SW480 (cell line): ENCODE measurements around the gene STAC.
"Not testable (repeated sequence)": the region's sequence is repeated elsewhere in the genome, so short reads cannot be mapped to it uniquely, and the experiment has no call there.

ENCODE experiments used
- DNase-seq: peaks from one replicate; pipeline ENCODE4 v3.0.0-alpha.2; 2016; ENCODE audit warnings: low spot score

The STAC gene

DNA sequence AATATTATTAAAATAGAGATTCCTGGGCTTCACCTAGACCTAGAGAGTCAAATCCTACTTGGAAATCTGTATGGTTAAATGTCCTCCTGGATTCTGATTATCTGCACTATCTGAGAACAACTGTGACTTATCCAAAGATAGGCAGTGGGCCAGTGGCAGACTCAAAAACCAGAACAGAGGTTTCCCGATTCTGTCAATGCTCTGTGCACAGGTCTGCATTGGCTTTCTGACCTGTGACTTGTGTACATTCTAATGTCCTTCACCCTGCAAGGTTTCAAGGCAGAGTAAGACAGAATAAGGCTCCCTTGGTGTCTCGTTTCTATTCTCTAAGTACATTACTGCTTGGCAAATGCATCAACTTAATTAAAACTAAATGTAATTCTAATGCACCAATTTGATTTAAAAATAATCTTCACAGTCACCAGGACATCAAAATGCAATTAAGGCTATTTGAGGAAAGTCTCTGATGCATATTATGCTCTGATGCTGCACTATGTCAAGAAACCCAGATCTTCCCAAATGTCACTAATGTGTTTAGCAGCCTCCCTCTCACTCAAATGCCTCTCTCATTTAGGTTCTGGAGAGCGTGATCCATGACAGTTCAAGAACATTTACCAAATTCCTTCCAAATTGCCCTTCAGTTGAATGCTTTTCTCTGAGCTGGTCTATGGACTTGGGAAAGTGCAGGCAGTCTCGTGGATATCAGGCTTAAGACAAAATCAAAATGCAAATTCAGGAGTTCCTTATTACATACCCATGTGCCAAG, 140.1 kb downstream of the STAC start:
- DNase-seq, result no peak

DNA sequence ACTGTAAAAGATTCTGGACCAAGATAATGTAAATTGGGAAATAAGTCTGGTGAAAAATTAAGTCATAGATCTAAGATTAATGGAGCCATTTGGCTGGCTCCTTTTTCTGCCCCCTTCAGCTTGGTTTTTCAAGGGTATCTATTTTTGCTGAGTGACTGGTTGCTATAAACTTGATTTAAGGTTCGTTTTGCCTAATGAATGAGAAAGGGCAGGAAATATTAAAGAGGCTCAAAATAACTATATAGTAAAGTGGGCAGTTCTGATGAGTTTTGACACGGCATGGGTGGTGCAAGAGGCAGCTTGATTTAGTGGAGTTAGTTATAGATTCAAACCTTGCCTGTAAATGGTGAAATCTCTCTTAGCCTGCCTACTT, 140.7 kb downstream of the STAC start:
- no peak for DNase-seq

DNA sequence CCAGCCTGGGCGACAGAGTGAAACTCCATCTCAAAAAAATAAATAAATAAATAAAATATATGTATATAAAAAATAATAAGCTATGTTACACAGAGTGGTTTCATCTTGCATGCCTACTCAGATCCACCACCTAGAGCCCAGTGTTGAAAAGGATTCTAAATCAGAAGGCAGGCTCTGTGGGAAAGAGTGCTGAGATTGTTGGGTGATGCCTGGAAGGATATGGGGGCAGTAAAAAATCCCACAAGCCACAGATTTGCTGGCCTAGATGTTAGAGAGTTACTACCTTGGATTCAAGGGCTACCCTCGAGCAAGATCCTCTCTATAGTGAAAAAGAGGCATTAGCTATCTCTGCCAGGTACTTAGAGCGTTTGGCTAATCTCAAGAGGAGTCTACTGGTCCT, 144.3 kb downstream of the STAC start:
- no peak for DNase-seq

DNA sequence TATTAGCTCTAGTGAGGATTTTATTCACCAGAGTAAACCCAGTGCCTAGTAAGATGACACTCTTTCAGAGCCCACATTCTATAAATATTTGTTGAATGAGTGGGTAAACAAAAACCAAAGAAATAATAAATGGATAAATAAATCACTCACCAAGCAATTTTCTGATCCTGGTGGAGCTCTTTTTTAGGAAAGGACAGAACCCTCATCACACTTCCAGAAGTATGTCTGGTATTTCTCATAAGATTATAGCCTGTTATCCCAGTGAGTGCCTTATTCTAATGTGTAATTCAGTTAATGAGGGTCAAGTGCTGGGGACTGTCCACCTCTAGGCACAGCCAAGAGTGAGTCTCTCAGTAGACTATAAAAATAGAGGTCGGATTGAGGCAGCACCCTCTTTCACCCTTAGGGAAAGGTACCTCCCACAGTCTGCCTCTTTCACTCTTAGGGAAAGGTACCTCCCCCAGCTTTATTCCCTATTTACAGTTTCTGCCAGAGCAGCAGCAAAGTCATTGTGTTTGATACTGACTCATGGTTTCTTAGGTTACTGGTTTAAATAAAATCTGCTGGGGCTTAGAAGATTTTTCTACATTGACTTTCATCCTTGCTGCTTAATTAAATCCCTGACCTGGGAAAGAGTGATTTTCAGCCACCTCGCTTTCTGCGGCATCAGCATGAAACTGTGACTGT, 145.0 kb downstream of the STAC start:
- DNase-seq, result no peak

DNA sequence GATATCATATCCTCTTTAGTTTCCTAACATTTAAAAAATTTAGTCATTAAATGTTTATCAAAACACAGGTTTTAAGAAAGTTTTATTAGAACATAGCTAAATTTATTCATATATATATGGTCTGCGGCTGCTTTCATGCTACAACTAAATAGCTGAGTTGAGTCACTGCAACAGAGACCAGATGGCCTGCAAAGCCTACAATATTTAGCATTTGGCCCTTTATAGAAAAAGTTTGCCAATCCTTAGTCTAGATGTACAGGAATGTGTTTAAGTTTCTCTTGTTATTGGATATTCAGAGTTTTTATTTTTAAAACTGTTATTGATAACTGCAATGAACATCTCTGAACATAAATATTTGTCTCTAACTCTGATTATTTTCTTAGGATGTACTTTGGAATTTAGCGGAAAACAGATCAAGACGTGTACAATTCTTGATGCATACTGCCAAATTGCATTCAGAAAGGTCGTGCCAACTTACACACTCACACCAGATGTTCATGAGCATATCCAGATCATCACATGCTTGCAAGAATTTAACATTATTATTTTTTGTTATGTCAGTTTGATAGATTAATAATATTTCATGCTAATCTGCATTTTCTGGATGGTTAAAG, 157.9 kb downstream of the STAC start:
- DNase-seq, result no peak

DNA sequence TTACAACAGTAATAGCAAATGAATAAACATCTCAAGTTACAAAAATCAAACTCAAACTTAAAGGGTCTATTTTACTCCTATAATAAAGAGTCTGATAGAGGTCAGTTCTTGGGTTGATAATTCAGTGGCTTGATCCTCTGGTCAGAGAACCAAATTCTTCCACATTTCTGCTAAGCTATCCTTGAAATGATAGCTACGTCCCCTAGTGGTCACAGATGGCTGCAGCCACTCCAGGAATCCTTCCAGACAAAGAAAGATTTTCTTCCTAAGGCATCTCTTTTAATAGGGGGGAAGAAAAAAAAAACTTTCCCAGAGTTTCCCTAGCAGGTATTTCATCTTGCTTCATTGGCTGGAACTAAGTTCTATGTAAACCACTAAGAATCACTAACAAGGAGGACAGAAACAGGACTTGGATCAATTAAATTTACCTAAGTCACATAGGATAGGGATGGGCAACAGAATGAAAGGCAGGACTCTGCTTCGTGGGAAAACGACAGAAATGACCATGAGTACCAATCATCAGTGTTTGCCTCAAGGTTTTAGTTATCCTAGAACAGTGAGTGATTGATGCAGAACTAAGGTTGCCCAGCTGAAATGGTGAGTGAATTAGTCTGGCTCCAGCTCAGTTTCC, 160.7 kb downstream of the STAC start:
- peak; percentile 10 for DNase-seq

DNA sequence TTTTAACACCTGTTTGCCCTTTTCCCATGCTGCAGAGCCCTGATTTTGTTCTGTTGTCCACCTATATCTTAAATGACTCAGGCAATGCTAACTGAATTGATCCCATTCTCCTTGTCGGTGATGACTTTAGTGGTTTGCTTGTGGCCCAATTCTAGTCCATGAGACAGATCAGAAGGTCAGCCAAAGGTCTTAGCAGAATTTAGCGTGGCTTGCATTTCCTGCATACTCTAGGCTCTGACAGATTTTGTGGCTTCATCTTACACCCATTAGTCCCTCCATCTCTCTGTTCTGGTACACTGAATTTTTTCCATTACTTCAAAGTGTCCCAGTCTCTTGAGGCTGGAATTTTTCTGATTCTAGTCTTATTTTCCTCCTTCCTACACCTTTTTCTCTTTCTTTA, 161.9 kb downstream of the STAC start:
- DNase-seq, result no peak

DNA sequence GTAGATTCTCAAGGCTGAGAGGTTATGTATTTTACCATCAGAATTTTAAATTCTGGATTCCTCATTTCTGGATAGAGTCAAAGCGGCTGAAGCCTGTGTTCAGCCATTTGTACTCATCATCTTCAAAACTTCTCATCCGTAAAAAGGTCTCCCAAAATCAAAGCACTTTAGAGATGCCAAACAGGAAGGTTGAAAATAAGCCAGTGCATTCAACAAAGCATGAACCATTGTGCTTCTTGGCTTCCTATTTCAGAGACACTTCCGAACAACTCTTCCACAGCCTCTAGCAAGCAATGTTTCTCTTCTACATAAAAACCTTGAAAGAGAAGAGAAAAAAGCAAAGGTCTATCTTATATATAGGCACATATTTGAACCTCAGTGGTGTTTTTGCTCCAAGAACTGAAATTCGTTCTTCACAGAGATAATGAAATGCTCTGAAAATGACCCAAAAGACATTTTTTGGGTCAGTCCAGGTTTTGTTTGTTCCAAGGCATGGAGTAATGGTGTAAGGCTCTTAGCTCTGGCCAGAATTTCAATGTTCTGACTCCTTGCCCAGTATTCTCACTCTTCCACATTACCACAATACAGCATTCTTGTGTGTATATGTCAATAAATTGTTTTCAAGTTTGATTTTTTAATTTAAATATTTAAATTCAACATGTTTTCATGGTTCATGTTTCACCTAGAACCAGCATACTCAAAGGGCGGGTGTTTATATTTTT, 163.1 kb downstream of the STAC start:
- no peak for DNase-seq

DNA sequence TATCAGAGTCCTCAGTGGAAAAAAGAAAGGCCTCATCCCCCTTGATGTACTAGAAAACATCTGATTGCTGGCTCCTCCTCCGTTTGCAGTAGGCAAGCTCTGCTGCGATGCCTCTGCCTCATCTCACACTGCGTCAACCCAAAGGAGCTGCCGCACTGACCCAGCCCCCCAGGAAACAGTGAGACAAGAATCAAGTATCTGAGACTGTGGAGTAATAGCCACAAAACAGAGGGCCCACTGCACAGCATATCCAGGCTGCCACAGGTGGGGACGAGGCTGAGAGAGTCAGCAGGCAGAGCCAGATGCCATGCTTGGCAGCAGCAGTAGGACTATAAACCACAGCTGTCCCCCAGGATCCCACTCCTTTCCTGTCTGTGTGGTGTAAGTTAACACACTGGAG, 165.9 kb downstream of the STAC start:
- no peak for DNase-seq

DNA sequence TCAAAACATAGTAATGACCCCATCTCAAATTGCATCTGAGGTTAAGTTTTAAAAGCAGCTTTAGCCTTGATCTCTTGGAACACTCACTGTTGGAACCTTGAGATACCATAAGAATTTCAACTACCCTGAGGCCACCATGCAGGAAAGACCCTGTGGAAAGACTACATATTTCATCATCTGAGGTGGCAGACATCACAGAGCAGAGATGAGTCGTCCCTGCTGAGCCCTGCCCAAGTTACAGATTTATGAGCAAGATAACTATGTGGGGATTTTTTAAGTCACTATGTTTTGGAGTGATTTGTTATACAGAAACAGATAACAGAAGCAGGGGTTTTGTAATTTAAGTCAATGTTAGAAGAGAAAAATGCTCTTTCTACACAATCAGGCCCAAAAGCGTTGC, 168.4 kb downstream of the STAC start:
- DNase-seq, result no peak

DNA sequence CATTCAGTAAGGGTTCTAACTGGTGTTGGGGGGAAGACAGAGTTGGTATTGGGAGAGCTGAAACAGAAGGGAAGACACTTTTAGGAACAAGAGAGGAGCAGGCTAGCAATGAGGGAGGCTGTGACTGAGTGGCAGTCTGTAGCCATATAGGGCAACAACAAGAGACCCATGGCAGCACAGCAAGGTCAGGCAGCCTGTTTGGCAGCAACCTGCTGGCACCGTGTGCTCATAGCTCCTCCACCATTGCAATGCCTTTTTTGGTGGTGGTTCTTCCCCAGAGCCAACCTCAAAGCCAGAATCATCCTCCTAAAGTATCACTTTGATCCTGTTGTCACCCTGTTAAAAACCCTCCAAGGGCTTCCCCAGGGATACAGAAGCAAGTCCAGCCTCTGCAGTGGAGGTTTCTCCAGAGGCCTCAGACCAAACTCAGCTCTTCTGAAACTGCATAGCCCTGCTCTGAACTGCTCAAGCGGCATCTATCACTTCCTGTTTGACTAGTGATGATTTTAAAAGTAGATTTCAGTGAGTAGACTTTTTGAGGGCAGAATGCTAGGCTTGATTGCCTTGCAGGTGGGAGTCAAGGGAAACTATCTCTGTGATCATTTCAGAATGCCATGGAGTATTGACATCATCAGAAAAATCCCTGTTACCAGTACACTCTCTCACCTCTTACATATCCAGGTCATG, 176.9 kb downstream of the STAC start:
- DNase-seq, result no peak

DNA sequence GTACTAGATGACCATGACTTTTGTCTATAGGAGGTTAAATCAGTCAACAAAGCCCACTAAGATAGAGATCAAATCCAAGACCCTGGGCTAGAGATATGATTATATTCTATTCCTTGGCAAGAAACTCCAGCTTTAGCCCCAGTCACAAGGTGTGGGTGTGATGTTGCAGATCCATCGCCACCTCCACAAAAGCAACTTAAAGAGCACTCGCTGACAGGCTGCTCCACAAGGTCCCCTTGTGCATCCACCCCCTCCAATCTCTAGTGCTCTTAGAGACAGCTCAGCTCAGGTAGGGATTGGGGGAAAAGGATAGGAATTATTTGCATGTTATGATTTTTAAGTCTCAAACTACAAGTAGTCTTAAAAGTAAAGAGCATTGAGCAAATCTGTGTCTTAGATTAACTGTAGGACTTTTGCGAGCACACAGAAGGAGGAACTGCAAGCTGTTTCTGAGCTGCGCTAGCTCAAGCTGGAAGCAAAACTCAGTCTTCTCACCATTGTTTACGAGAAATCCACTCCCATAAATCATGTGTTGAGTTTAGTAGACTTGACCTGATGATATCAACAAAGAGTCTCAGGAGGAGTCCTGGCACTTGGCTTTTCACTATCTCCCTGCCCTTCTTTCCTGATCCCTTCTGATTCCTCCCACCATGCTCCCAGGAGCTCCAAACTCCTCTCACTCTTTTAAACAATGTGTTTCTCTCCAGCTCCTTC, 177.6 kb downstream of the STAC start:
- DNase-seq, result no peak

DNA sequence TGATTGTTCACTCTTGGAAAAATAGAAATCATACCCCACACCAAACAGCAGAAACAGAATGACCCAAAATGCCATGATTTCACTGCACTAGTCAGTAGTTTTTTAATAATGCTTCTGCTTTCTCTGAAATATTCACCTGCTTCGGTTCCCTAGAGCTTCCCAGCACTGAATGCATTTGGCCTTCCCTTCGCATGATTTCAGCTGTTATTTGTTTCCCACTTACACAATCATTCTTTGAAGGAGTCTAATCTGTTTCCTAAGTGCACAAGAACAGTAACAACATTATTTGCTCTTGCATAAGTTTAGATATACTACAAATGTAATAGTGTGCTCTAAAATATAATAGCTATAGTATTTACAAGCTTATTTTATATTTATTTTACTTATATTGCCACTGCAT, 178.7 kb downstream of the STAC start:
- DNase-seq, result no peak

DNA sequence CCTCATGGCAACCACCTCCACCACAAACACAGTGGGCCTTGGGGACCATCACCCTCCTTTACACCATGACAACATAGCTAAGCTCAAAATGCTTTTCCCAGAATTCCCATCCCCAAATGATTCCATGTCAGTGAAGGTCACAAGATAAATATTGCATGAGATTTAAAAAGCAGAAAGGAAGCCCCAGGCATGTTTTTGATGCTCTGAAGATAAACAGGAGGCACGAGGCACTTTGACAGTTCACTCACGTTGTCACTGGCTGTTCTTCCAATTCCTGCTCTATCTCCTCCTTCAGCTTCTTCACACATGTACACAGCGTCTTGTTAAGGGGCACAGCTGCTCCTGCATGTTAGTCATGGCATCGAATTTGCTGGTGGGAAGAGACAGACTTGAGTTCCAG, 180.4 kb downstream of the STAC start:
- DNase-seq, result no peak

DNA sequence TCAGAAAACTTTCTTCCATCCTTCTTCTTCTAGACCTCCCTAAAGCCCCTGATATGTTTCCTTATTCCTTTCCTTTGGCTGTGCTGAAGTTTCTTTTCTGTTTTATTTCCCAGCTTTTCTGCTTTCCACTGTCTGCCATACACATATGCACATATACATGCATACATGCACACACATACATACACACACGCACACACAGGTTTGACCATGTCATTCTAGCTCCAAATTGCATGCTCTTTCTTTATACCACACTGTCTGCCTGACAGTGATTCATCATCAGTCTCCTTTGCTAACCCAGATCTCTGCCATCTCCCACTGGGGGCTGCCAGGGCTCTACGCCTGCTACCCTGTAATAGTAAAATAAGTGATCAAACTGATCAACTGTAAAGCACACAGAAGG, 181.3 kb downstream of the STAC start:
- no peak for DNase-seq

DNA sequence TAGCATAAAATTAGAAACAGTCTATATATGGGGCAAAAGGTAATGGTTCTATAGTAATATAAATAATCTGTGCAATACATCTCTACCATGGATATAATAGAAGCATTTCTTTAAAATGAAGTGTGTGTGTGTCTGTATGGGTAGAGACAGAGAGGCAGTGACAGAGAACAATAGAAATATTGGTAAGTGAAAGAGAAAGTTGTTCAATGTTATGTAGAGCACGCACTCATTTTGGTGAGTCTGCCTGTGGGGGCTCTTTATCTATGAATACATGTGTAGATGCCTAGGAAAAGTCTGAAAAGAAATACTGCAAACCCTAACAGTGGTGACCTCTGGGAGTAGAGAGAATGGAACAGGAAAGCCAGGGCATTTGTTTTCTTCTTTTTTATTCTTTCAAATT, 182.6 kb downstream of the STAC start:
- no peak for DNase-seq

DNA sequence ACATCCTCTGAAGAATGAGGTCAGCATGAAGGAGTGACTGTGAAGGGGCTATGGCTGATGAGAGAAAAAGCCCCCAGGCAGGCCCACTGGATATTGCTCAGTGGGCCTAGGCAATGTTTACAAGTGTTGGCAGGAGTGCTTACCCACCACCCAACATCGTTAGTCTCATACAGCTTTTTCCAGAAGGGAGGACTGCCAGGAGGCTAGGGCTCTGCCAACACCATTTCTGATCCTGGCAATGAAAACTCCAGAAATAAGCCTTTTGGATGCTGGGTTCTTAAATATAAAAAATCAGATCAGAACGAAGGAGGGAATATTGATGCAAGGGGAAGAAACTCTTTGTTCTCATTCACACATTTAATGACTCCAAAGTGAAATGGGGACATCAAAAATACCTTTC, 194.9 kb downstream of the STAC start:
- no peak for DNase-seq

DNA sequence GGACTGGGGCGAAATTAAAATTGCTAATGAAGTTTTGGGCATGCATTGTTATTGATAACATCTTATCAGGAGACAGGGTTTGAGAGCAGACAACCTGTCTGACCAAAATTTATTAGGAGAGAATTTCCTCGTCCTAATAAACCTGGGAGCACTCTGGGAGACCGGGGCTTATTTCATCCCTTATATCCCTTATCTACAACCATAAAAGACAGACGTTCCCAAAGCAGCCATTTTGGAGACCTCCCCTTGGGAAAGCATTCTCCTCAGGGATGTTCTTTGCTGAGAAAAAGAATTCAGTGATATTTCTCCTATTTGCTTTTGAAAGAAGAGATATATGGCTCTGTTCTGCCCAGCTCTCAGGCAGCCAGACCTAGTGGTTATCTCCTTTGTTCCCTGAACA, 198.1 kb downstream of the STAC start:
- DNase-seq, result not testable (repeated sequence)

DNA sequence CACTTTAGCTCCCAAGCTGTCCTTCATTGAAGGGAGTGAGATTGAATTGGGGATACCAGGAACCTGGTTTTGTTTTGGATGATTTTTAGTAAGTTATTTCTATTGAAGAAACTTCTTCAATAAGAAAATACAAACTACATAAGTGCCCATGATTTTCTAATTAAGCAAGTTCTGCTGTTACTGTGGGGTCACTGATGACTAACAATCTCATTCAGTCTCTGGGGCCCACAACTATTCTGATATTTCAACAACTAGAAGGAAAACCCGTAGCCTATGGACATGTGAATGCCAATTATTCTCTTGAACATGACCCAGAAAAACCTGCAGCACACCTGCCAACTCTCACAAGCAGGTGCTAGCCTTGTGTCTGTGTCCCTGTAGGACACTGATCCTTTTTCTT, 199.4 kb downstream of the STAC start:
- no peak for DNase-seq

DNA sequence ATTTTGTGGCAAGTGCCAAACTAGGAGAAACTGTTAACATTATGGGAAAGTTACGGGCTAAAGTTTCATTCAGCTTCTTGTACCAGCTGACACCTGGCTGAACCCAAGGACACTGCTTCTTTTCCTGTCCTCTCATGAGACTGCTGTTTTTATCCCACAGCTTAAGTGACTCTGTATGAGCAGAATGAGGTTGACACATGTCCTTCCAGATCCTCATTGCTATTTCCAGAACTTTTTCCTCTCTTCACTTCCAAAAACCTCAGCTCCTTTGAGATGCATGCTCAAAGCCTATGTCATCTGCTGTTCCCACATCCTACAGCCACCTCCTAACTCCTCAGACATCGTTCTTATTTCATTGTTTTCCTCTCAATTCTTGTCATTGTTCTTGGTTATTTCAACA, 200.4 kb downstream of the STAC start:
- no peak for DNase-seq

DNA sequence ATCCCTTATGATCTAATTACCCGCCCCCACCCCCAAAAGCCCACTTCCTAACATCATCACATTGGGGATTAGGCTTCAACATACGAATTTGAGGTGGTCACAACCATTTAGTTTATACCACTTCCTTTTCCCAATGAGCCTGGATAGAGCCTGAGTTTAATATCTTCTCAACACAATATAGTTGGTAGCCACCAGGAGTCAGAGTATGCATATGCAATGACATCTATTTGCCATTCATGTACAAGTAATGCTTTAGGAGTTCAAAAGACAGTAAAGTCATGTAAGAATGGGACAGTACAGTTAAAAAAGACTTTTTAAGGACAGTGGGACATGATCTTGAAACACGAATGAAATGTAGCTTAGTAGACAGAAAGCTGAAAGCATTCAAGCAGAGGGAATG, 211.7 kb downstream of the STAC start:
- DNase-seq, result no peak
